Measurements from ENCODE around the gene ADORA3.

The ADORA3 gene

DNA sequence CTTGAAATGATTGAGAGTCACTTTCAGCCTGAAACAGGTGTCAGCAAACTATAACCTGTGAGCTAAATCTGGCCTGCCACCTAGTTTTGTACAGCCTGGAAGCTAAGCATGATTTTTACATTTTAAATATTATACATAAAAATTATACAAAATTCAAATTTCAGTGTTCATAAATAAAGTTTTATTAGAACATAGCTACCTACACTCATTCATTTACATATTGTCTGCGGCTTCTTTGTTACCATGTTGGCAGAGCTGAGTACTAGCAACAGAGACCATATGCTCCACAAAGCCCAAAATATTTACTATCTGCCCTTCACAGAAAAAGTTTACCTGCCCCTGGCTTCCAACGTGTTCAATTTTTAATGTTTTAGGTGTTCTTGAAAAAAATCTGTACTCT lies 37.7 kb downstream of the ADORA3 start:
- no peak for DNase-seq
- ChIA-PET CTCF (interaction anchor here (0.9 to 1.5 kb wide), 4 partner anchors 13 to 42 kb away, joined by 3 to 4 read pairs (median 3); partner anchors contain the start of gene ATP5PB), POLR2A (interaction anchor here (1.4 kb wide), 1 partner anchor 14 kb away, joined by 7 read pairs; no protein-coding TSS in a partner anchor)
- no peak overlapping the region for H3K4me3 ChIP-seq (ENCODE audit: control insufficient read depth in 1 of 7, extremely low read depth in 1 of 7, insufficient read depth in 4 of 7, low read depth in 2 of 7, low read length in 6 of 7)
- H3K4me1 ChIP-seq (ENCODE audit: control extremely low read depth in 1 of 4, control insufficient read depth in 4 of 4, insufficient read depth in 4 of 4, low read length in 3 of 4): peaks cover 10 to 25% (median 11%) of the 10 kb centered on the region in 4 experiments
- WGBS (ENCODE audit: insufficient coverage): 100% methylated on average over 1 of the region's 2 CpGs
- H3K27me3 ChIP-seq (replicated peaks in 2 of 5; ENCODE audit: control insufficient read depth in 4 of 5, insufficient read depth in 5 of 5, low read length in 4 of 5): no peaks in the 10 kb centered on the region
- H3K27ac ChIP-seq (ENCODE audit: insufficient read depth in 1 of 2, low read depth in 1 of 2, low read length in 2 of 2, poor library complexity in 1 of 2, severe bottlenecking in 2 of 2): no peak overlapping the region
- H3K36me3 ChIP-seq (ENCODE audit: control insufficient read depth in 4 of 4, insufficient read depth in 4 of 4, low read length in 3 of 4): peaks cover 2 to 26% (median 13%) of the 10 kb centered on the region in 4 experiments
- no peaks in the 10 kb centered on the region for H3K9me3 ChIP-seq (ENCODE audit: control extremely low read depth in 1 of 5, control insufficient read depth in 4 of 5, insufficient read depth in 2 of 5, low read depth in 1 of 5, low read length in 4 of 5)

GRCh38 chr1:111463029-111463683 lies 40.3 kb downstream of the ADORA3 start:
- Histone ChIP-seq H3K27ac (ENCODE audit: insufficient read depth in 1 of 2, low read depth in 1 of 2, low read length in 2 of 2, poor library complexity in 1 of 2, severe bottlenecking in 2 of 2) (no peak overlapping the region), H3K27me3 (replicated peaks in 2 of 5; ENCODE audit: control insufficient read depth in 4 of 5, insufficient read depth in 5 of 5, low read length in 4 of 5) (no peaks in the 10 kb centered on the region), H3K36me3 (ENCODE audit: control insufficient read depth in 4 of 4, insufficient read depth in 4 of 4, low read length in 3 of 4) (peaks cover 8 to 48% (median 30%) of the 10 kb centered on the region in 4 experiments), H3K4me3 (ENCODE audit: control insufficient read depth in 1 of 7, extremely low read depth in 1 of 7, insufficient read depth in 4 of 7, low read depth in 2 of 7, low read length in 6 of 7) (no peak overlapping the region), H3K9me3 (ENCODE audit: control extremely low read depth in 1 of 5, control insufficient read depth in 4 of 5, insufficient read depth in 2 of 5, low read depth in 1 of 5, low read length in 4 of 5) (no peaks in the 10 kb centered on the region), H3K4me1 (ENCODE audit: control extremely low read depth in 1 of 4, control insufficient read depth in 4 of 4, insufficient read depth in 4 of 4, low read length in 3 of 4) (no peaks in the 10 kb centered on the region)
- ChIA-PET POLR2A (interaction anchor here (0.5 to 0.9 kb wide), 2 partner anchors 15 to 252 kb away, joined by 3 to 4 read pairs; no protein-coding TSS in a partner anchor), CTCF (interaction anchor here (0.9 to 3.1 kb wide), 6 partner anchors 8 to 251 kb away, joined by 3 to 12 read pairs (median 4); no protein-coding TSS in a partner anchor)
- WGBS (ENCODE audit: insufficient coverage): 100% methylated on average over 1 of the region's 4 CpGs
- no peak for DNase-seq

GRCh38 chr1:111462370-111463028 lies 40.9 kb downstream of the ADORA3 start:
- Histone ChIP-seq H3K27ac (ENCODE audit: insufficient read depth in 1 of 2, low read depth in 1 of 2, low read length in 2 of 2, poor library complexity in 1 of 2, severe bottlenecking in 2 of 2) (no peak overlapping the region), H3K36me3 (ENCODE audit: control insufficient read depth in 4 of 4, insufficient read depth in 4 of 4, low read length in 3 of 4) (peaks cover 8 to 55% (median 35%) of the 10 kb centered on the region in 4 experiments), H3K4me1 (ENCODE audit: control extremely low read depth in 1 of 4, control insufficient read depth in 4 of 4, insufficient read depth in 4 of 4, low read length in 3 of 4) (no peaks in the 10 kb centered on the region), H3K27me3 (replicated peaks in 2 of 5; ENCODE audit: control insufficient read depth in 4 of 5, insufficient read depth in 5 of 5, low read length in 4 of 5) (no peaks in the 10 kb centered on the region), H3K4me3 (ENCODE audit: control insufficient read depth in 1 of 7, extremely low read depth in 1 of 7, insufficient read depth in 4 of 7, low read depth in 2 of 7, low read length in 6 of 7) (no peak overlapping the region), H3K9me3 (ENCODE audit: control extremely low read depth in 1 of 5, control insufficient read depth in 4 of 5, insufficient read depth in 2 of 5, low read depth in 1 of 5, low read length in 4 of 5) (no peaks in the 10 kb centered on the region)
- 100% methylated on average over 1 of the region's 4 CpGs for WGBS (ENCODE audit: insufficient coverage)
- ChIA-PET CTCF (interaction anchor here (0.9 to 3.1 kb wide), 6 partner anchors 9 to 252 kb away, joined by 3 to 12 read pairs (median 4); no protein-coding TSS in a partner anchor), POLR2A (no interaction called here)
- DNase-seq: no peak

DNA sequence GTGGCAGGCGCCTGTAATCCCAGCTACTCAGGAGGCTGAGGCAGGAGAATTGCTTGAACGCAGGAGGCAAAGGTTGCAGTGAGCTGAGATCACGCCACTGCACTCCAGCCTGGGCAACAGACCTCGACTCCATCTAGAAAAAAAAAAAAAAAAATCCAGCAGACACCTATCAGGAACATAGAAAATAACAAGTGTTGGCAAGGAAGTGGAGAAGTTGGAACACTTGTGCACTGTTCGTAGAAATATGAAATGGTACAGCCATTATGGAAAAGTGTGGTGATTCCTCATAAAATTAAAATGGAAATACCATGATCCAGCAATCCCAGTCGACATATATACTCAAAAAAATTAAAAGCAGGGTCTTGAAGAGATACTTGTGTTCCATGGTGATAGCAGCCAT lies 41.7 kb downstream of the ADORA3 start:
- POLR2A ChIA-PET: no interaction called here
- Histone ChIP-seq H3K36me3 (ENCODE audit: control insufficient read depth in 4 of 4, insufficient read depth in 4 of 4, low read length in 3 of 4) (peaks cover 10 to 62% (median 41%) of the 10 kb centered on the region in 4 experiments), H3K4me3 (ENCODE audit: control insufficient read depth in 1 of 7, extremely low read depth in 1 of 7, insufficient read depth in 4 of 7, low read depth in 2 of 7, low read length in 6 of 7) (no peak overlapping the region), H3K27ac (ENCODE audit: insufficient read depth in 1 of 2, low read depth in 1 of 2, low read length in 2 of 2, poor library complexity in 1 of 2, severe bottlenecking in 2 of 2) (no peak overlapping the region), H3K27me3 (replicated peaks in 2 of 5; ENCODE audit: control insufficient read depth in 4 of 5, insufficient read depth in 5 of 5, low read length in 4 of 5) (no peaks in the 10 kb centered on the region), H3K4me1 (ENCODE audit: control extremely low read depth in 1 of 4, control insufficient read depth in 4 of 4, insufficient read depth in 4 of 4, low read length in 3 of 4) (no peaks in the 10 kb centered on the region), H3K9me3 (ENCODE audit: control extremely low read depth in 1 of 5, control insufficient read depth in 4 of 5, insufficient read depth in 2 of 5, low read depth in 1 of 5, low read length in 4 of 5) (no peaks in the 10 kb centered on the region)
- no peak for DNase-seq
- 93% methylated on average over 2 of the region's 6 CpGs for WGBS (ENCODE audit: insufficient coverage)
- CTCF ChIA-PET: interaction anchor here (1.2 to 3.1 kb wide), 3 partner anchors 9 to 15 kb away, joined by 3 to 12 read pairs (median 11); no protein-coding TSS in a partner anchor

DNA sequence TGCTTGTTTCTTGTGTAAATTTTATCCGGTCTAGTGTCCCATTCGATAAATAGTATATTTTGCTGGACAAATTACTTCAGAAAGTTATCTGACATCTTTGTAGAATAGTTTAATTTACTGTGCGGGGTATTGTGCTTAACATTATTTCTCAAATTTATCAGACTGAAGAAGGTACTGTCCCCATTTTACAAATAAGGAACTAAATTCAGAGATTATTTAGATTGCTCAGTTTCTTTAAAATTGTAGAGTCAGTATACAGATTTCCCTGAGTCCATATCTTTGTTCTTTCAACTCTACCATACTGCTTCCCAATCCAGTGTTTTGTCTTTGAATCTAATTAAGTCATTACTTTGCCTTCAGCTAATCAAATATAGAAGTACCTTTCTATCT lies 47.8 kb downstream of the ADORA3 start:
- Histone ChIP-seq H3K4me3 (ENCODE audit: control insufficient read depth in 1 of 7, extremely low read depth in 1 of 7, insufficient read depth in 4 of 7, low read depth in 2 of 7, low read length in 6 of 7) (no peak overlapping the region), H3K27ac (ENCODE audit: insufficient read depth in 1 of 2, low read depth in 1 of 2, low read length in 2 of 2, poor library complexity in 1 of 2, severe bottlenecking in 2 of 2) (no peak overlapping the region), H3K27me3 (replicated peaks in 2 of 5; ENCODE audit: control insufficient read depth in 4 of 5, insufficient read depth in 5 of 5, low read length in 4 of 5) (no peaks in the 10 kb centered on the region), H3K9me3 (ENCODE audit: control extremely low read depth in 1 of 5, control insufficient read depth in 4 of 5, insufficient read depth in 2 of 5, low read depth in 1 of 5, low read length in 4 of 5) (no peaks in the 10 kb centered on the region), H3K36me3 (ENCODE audit: control insufficient read depth in 4 of 4, insufficient read depth in 4 of 4, low read length in 3 of 4) (peaks cover 23 to 82% (median 48%) of the 10 kb centered on the region in 4 experiments), H3K4me1 (ENCODE audit: control extremely low read depth in 1 of 4, control insufficient read depth in 4 of 4, insufficient read depth in 4 of 4, low read length in 3 of 4) (peaks cover 0 to 14% (median 4%) of the 10 kb centered on the region in 4 experiments)
- ChIA-PET CTCF (no interaction called here), POLR2A (no interaction called here)
- no peak for DNase-seq
- no CpG with 5 or more reads among the region's 3 CpGs for WGBS (ENCODE audit: insufficient coverage)

GRCh38 chr1:111454859-111455641 lies 48.4 kb downstream of the ADORA3 start:
- 89% methylated on average over 1 of the region's 5 CpGs for WGBS (ENCODE audit: insufficient coverage)
- CTCF ChIA-PET: no interaction called here
- Histone ChIP-seq H3K4me3 (ENCODE audit: control insufficient read depth in 1 of 7, extremely low read depth in 1 of 7, insufficient read depth in 4 of 7, low read depth in 2 of 7, low read length in 6 of 7) (no peak overlapping the region), H3K4me1 (ENCODE audit: control extremely low read depth in 1 of 4, control insufficient read depth in 4 of 4, insufficient read depth in 4 of 4, low read length in 3 of 4) (peaks cover 5 to 20% (median 10%) of the 10 kb centered on the region in 4 experiments), H3K27me3 (replicated peaks in 2 of 5; ENCODE audit: control insufficient read depth in 4 of 5, insufficient read depth in 5 of 5, low read length in 4 of 5) (no peaks in the 10 kb centered on the region), H3K9me3 (ENCODE audit: control extremely low read depth in 1 of 5, control insufficient read depth in 4 of 5, insufficient read depth in 2 of 5, low read depth in 1 of 5, low read length in 4 of 5) (no peaks in the 10 kb centered on the region), H3K27ac (ENCODE audit: insufficient read depth in 1 of 2, low read depth in 1 of 2, low read length in 2 of 2, poor library complexity in 1 of 2, severe bottlenecking in 2 of 2) (peak overlapping the region in 1 of 2 experiments; percentile 25), H3K36me3 (ENCODE audit: control insufficient read depth in 4 of 4, insufficient read depth in 4 of 4, low read length in 3 of 4) (peaks cover 23 to 78% (median 46%) of the 10 kb centered on the region in 4 experiments)
- POLR2A ChIA-PET: no interaction called here
- DNase-seq: no peak
